ENCODE results near the gene HMOX2.

GRCh38 chr16:4510131-4510530 lies 33.9 kb downstream of the HMOX2 start:
- no peak for TF ChIP-seq POLR2A (IDR thresholded peaks at IDR 0.05)
- no peak for TF ChIP-seq CTCF (IDR thresholded peaks at IDR 0.05 in 4 of 5, conservative IDR thresholded peaks at IDR 0.05 in 1 of 5)
